Measurements from ENCODE around the gene PRKCE. TPM values are rescaled to one million over a fixed set of nuclear protein-coding genes. Genes with fewer than 3 reads are reported as not detected.
"Not testable (repeated sequence)": the region's sequence is repeated elsewhere in the genome, so short reads cannot be mapped to it uniquely, and the experiment has no call there.

The PRKCE gene
- total and polyA plus RNA-seq, 11 donors = 4.1 to 22.3 (median 16.2) TPM

DNA sequence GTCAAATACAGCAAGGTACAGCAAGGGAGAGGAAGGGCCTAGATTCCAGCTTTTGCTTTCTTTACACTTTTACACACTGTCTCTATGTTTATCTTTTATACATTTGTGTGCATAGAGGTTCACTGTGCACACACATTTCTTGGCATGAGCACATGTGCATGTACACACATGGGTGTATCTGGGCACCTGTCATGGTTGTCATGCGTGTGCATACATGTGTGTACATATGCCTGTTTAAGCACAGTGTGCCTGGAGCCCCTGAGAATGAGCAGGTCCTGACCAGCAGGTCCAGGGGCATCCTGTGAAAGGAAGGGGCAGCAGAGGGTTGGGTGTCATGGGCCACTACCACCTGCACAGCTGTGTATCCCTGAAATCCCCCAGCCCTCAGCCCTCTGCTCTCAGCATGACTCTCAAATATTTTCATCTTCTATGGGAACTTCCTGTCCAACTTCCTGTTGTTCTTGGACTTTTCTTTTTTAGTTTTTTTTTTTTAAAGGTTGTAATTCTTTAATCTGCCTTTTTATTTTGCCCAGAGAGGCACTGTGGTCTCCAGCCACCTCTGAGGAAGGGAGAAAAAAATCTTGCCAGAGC is 548.7 kb downstream of the PRKCE start:
- peak in 2 of 4 donors; percentile 11 to 51 for ATAC-seq
- Histone ChIP-seq H3K36me3 (no peaks in the 10 kb centered on the region), H3K27me3 (no peaks in the 10 kb centered on the region), H3K4me3 (no peak overlapping the region), H3K9me3 (no peaks in the 10 kb centered on the region), H3K4me1 (peaks cover 4 to 53% (median 41%) of the 10 kb centered on the region in 12 donors), H3K27ac (peak overlapping the region in 10 of 12 donors; percentile 11 to 79 (median 65))
- TF ChIP-seq POLR2A (IDR thresholded peaks at IDR 0.05) = no peak
- TF ChIP-seq, protein P1, sequence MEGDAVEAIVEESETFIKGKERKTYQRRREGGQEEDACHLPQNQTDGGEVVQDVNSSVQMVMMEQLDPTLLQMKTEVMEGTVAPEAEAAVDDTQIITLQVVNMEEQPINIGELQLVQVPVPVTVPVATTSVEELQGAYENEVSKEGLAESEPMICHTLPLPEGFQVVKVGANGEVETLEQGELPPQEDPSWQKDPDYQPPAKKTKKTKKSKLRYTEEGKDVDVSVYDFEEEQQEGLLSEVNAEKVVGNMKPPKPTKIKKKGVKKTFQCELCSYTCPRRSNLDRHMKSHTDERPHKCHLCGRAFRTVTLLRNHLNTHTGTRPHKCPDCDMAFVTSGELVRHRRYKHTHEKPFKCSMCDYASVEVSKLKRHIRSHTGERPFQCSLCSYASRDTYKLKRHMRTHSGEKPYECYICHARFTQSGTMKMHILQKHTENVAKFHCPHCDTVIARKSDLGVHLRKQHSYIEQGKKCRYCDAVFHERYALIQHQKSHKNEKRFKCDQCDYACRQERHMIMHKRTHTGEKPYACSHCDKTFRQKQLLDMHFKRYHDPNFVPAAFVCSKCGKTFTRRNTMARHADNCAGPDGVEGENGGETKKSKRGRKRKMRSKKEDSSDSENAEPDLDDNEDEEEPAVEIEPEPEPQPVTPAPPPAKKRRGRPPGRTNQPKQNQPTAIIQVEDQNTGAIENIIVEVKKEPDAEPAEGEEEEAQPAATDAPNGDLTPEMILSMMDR (IDR thresholded peaks at IDR 0.05) = no peak
- DNase-seq = no peak
- WGBS, 4 donors = 93 to 100% (median 96%) methylated on average over 1 of the region's 1 CpG
- intact Hi-C loops (cut with DNase I) = no loop called here

DNA sequence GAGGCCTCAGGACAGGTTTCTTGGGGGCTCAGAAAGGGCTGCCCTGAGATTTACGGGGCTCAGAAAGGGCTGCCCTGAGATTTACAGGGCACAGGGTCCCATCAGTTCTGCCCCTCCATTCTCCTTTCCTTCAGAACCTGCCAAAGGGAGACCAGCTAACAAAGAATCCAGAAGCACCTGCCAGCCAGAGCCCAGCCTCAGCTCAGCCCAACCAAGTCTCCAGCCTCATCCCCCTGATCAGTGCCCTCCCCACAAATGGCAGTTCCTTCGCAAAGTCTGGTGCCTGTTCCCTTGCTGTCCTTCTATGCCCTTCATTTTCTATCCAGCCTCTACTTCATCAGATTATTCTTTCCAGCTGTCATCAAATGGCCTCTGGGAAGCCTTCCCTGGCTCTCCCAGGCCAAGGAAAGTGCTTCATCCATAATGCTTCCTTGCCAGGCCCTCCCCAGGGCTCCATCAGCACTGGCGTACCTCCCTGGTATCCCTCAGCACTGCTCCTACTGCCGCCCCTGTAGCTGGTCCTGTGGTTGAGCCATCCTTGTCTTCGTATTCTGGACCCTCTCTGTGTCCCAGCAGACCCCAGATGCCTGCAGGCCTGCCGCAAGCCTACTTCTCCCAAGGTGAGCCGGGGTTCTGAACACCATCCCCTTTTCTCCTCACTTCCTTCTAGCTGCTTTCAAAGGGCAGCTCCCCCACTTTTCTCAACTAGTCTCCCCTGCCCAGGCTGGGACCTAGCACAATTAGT is 549.6 kb downstream of the PRKCE start:
- DNase-seq (no peak), ATAC-seq (no peak)
- Histone ChIP-seq H3K27ac (peak overlapping the region in 11 of 12 donors; percentile 11 to 79 (median 64)), H3K4me1 (peaks cover 4 to 52% (median 41%) of the 10 kb centered on the region in 12 donors), H3K27me3 (no peaks in the 10 kb centered on the region), H3K4me3 (no peak overlapping the region), H3K9me3 (no peaks in the 10 kb centered on the region), H3K36me3 (no peaks in the 10 kb centered on the region)
- TF ChIP-seq POLR2A (IDR thresholded peaks at IDR 0.05) = no peak
- TF ChIP-seq, protein P1 (IDR thresholded peaks at IDR 0.05) = no peak
- intact Hi-C loops (cut with DNase I) = no loop called here
- 96 to 98% (median 97%) methylated on average over 7 of the region's 7 CpGs for WGBS, 4 donors

DNA sequence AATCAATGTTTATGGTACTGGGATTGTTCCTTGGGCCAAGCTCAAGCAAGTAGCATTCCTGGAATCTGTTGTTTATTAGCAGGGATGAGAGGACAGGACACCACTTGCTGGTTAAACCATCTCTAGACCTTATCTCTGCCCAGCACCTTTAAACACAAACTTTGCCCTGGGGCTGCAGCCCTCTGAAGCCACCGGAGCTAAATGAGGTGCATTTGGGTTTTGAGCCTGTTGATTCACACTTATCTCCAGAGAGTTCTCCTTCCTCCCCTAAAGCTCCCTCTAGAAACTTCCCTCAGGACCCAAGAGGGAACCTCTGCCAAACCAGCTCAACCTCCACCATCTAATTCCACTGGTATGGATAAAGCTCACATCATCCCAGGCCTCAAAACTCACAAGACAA is 551.0 kb downstream of the PRKCE start:
- WGBS, 4 donors = 79 to 92% (median 87%) methylated on average over 1 of the region's 1 CpG
- no peak overlapping the region for H3K27ac ChIP-seq
- H3K4me3 ChIP-seq = no peak overlapping the region
- intact Hi-C loops (cut with DNase I) = no loop called here
- no peaks in the 10 kb centered on the region for H3K27me3 ChIP-seq
- ATAC-seq (no peak), DNase-seq (no peak)
- H3K36me3 ChIP-seq = no peaks in the 10 kb centered on the region
- no peaks in the 10 kb centered on the region for H3K9me3 ChIP-seq
- TF ChIP-seq, protein P1 (IDR thresholded peaks at IDR 0.05) = no peak
- peaks cover 4 to 38% (median 29%) of the 10 kb centered on the region in 12 donors for H3K4me1 ChIP-seq

DNA sequence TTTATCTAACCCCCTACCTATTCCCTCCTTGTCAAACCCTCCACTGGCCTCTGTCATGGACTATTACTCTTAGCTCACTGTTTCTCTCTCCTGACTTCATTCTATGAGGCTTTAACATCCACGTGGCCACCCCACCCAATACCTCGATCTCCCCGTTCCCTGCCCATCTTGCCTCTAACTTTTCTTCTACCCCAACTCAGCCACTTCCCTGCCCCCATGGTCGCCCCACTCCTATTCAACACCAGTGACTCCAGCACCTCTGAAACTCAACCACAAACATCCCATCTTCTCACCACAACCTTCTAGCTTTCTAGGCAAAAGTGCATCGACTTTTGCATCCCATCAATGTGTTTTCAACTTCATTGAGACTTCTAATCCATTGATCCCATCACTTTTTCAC is 551.5 kb downstream of the PRKCE start:
- no peaks in the 10 kb centered on the region for H3K27me3 ChIP-seq
- WGBS, 4 donors = 89 to 97% (median 94%) methylated on average over 5 of the region's 5 CpGs
- intact Hi-C loops (cut with DNase I) = no loop called here
- peaks cover 0 to under 1% (median 0%) of the 10 kb centered on the region in 12 donors for H3K9me3 ChIP-seq
- no peak for TF ChIP-seq POLR2A (IDR thresholded peaks at IDR 0.05)
- TF ChIP-seq, protein P1 (IDR thresholded peaks at IDR 0.05) = no peak
- H3K4me3 ChIP-seq = no peak overlapping the region
- H3K4me1 ChIP-seq = peaks cover 4 to 33% (median 27%) of the 10 kb centered on the region in 12 donors
- no peak overlapping the region for H3K27ac ChIP-seq
- ATAC-seq (no peak), DNase-seq (no peak)
- H3K36me3 ChIP-seq = no peaks in the 10 kb centered on the region

DNA sequence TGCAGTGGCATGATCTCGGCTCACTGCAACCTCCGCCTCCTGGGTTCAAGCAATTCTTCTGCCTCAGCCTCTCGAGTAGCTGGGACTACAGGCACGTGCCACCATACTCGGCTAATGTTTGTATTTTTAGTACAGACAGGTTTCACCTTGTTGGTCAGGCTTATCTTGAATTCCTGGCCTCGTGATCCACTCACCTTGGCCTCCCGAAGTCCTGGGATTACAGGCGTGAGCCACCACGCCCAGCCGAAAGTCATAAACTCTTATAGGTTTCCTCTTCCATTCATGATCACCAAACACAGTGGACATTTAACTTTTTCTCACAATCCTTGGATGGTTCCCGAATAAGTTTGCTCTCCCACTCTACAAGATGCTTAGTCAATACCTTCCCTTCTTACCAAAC is 552.2 kb downstream of the PRKCE start:
- peaks cover 4 to 26% (median 21%) of the 10 kb centered on the region in 12 donors for H3K4me1 ChIP-seq
- H3K4me3 ChIP-seq; H3K27me3 ChIP-seq; intact Hi-C loops (cut with DNase I); DNase-seq; ATAC-seq; H3K36me3 ChIP-seq; H3K27ac ChIP-seq; H3K9me3 ChIP-seq: not testable (repeated sequence)
- 94 to 97% (median 95%) methylated on average over 11 of the region's 11 CpGs for WGBS, 4 donors
